GM23338 (cell line): Measurements from ENCODE around the gene SFPQ. TPM values are rescaled to one million over a fixed set of nuclear protein-coding genes. Genes with fewer than 3 reads are reported as not detected.

Source experiments
- ATAC-seq: fragments of 200-7000 bp; cut with Tn5 transposase; 3 replicates; pipeline ENCODE4 v1.9.1; 2020
- DNase-seq: peaks from one replicate; pipeline ENCODE4 v3.0.0-alpha.2; 2015; ENCODE audit warnings: low spot score
- H2AFZ ChIP-seq: fragments of 200-600 bp; sonication (generic); 2 replicates; pipeline ENCODE4 v1.8.0; 2016; ENCODE audit warnings: antibody characterized with exemption, mild to moderate bottlenecking, moderate library complexity
- H3F3A ChIP-seq: fragments of 200-600 bp; sonication (generic); replicated peaks from 2 replicates; pipeline ENCODE4 v1.8.0; 2017; ENCODE audit warnings: antibody characterized with exemption, mixed run types, low read depth
- H3K27ac ChIP-seq: fragments of 200-600 bp; sonication (generic); 2 replicates; pipeline ENCODE4 v1.6.1; 2016; ENCODE audit warnings: low read depth
- H3K27me3 ChIP-seq: fragments of 200-600 bp; sonication (generic); 2 replicates; pipeline ENCODE4 v1.8.0; 2016; ENCODE audit warnings: mild to moderate bottlenecking, mixed run types, moderate library complexity; ENCODE audit not compliant: insufficient read depth
- H3K36me3 ChIP-seq: fragments of 200-600 bp; sonication (generic); 2 replicates; pipeline ENCODE4 v1.8.0; 2016; ENCODE audit warnings: mild to moderate bottlenecking; ENCODE audit not compliant: insufficient read depth
- H3K4me1 ChIP-seq: fragments of 200-600 bp; sonication (generic); 2 replicates; pipeline ENCODE4 v1.8.0; 2016; ENCODE audit warnings: mild to moderate bottlenecking, moderate library complexity; ENCODE audit not compliant: insufficient read depth
- H3K4me2 ChIP-seq: fragments of 200-600 bp; sonication (generic); 2 replicates; pipeline ENCODE4 v1.7.1; 2017; ENCODE audit warnings: mixed run types
- H3K4me3 ChIP-seq: fragments of 200-600 bp; sonication (generic); 2 replicates; pipeline ENCODE4 v1.6.1; 2016; ENCODE audit warnings: mixed run types
- H3K79me2 ChIP-seq: fragments of 200-600 bp; sonication (generic); replicated peaks from 2 replicates; pipeline ENCODE4 v1.8.0; 2017; ENCODE audit warnings: mild to moderate bottlenecking; ENCODE audit not compliant: insufficient read depth
- H3K9me2 ChIP-seq: fragments of 200-600 bp; sonication (generic); 2 replicates; pipeline ENCODE4 v1.8.0; 2017; ENCODE audit not compliant: insufficient read depth
- H4K20me1 ChIP-seq: fragments of 200-600 bp; sonication (generic); replicated peaks from 2 replicates; pipeline ENCODE4 v1.8.0; 2017; ENCODE audit warnings: mild to moderate bottlenecking; ENCODE audit not compliant: insufficient read depth
- H3K27ac Mint-ChIP-seq: 2 replicates; pipeline ENCODE4 v1.8.0; 2020; ENCODE audit warnings: inconsistent platforms, mild to moderate bottlenecking, moderate library complexity, mixed read lengths
- H3K27me3 Mint-ChIP-seq: 3 replicates; pipeline ENCODE4 v1.8.0; 2022; ENCODE audit warnings: low read depth, mild to moderate bottlenecking, moderate library complexity, mixed read lengths, inconsistent platforms; ENCODE audit not compliant: insufficient read depth, poor library complexity
- H3K36me3 Mint-ChIP-seq: 3 replicates; pipeline ENCODE4 v1.8.0; 2021; ENCODE audit warnings: low read depth, mild to moderate bottlenecking, inconsistent platforms, moderate library complexity, mixed read lengths
- H3K4me1 Mint-ChIP-seq: 3 replicates; pipeline ENCODE4 v1.8.0; 2020; ENCODE audit warnings: mild to moderate bottlenecking, inconsistent platforms, mixed read lengths
- H3K4me3 Mint-ChIP-seq: 3 replicates; pipeline ENCODE4 v1.8.0; 2021; ENCODE audit warnings: moderate library complexity, mild to moderate bottlenecking, inconsistent platforms, mixed read lengths
- H3K9me3 Mint-ChIP-seq: 3 replicates; pipeline ENCODE4 v1.8.0; 2020; ENCODE audit warnings: moderate library complexity, mild to moderate bottlenecking, inconsistent platforms, mixed read lengths
- CREB1 ChIP-seq: fragments of 250-450 bp; sonication (Bioruptor Pico); IDR thresholded peaks from 2 replicates; pipeline ENCODE4 v1.5.0; 2020; ENCODE audit warnings: low read depth, mild to moderate bottlenecking, moderate library complexity
- CTCF ChIP-seq, 2 experiments: fragments of 200-600 bp in 1 of 2; sonication (generic) in 1 of 2; conservative IDR thresholded peaks; 2 replicates each; pipeline versions ENCODE4 v1.5.1 to v1.6.1; 2016 to 2017; ENCODE audit warnings: antibody characterized with exemption in 2 of 2, low read depth in 2 of 2, mild to moderate bottlenecking in 2 of 2, moderate library complexity in 1 of 2
- ETS1 ChIP-seq: IDR thresholded peaks from 2 replicates; pipeline ENCODE4 v1.6.1; 2016; ENCODE audit warnings: antibody characterized with exemption
- EZH2 ChIP-seq: fragments of 200-600 bp; sonication (generic); IDR thresholded peaks from one replicate; pipeline ENCODE4 v1.8.0; 2017; ENCODE audit warnings: antibody characterized with exemption, mild to moderate bottlenecking, low read depth; ENCODE audit not compliant: unreplicated experiment
- EZH2phosphoT487 ChIP-seq: fragments of 200-600 bp; sonication (generic); IDR thresholded peaks from one replicate; pipeline ENCODE4 v1.8.1; 2018; ENCODE audit warnings: antibody characterized with exemption; ENCODE audit not compliant: unreplicated experiment
- JUNB ChIP-seq: IDR thresholded peaks from one replicate; pipeline ENCODE4 v1.6.1; 2016; ENCODE audit warnings: antibody characterized with exemption; ENCODE audit not compliant: unreplicated experiment
- NANOG ChIP-seq: IDR thresholded peaks from 2 replicates; pipeline ENCODE4 v1.6.1; 2016; ENCODE audit warnings: antibody characterized with exemption, borderline replicate concordance
- POLR2AphosphoS5 ChIP-seq: IDR thresholded peaks from 2 replicates; pipeline ENCODE4 v1.6.1; 2016; ENCODE audit warnings: antibody characterized with exemption, low read depth
- STAT1 ChIP-seq: IDR thresholded peaks from one replicate; pipeline ENCODE4 v1.6.1; 2016; ENCODE audit warnings: antibody characterized with exemption; ENCODE audit not compliant: unreplicated experiment
- ZNF114 ChIP-seq: fragments of 250-450 bp; sonication (Bioruptor Pico); IDR thresholded peaks from 2 replicates; pipeline ENCODE4 v1.5.0; 2020; ENCODE audit warnings: mild to moderate bottlenecking, moderate library complexity
- ZNF331 ChIP-seq: fragments of 250-450 bp; sonication (Bioruptor Pico); IDR thresholded peaks from 2 replicates; pipeline ENCODE4 v1.5.0; 2020; ENCODE audit warnings: low read depth, mild to moderate bottlenecking, moderate library complexity
- ZNF462 ChIP-seq: fragments of 250-450 bp; sonication (Bioruptor Pico); IDR thresholded peaks from 2 replicates; pipeline ENCODE4 v1.5.0; 2020; ENCODE audit warnings: mild to moderate bottlenecking, moderate library complexity
- polyA plus RNA-seq: library from polyadenylated mRNA; unstranded; fragments of >200 nt; fragmentation: Nextera tagmentation; extraction: Ambion mirVana; gene quantifications from 2 replicates; pipeline ENCODE4 v1.2.1, GENCODE V29; 2016
- total RNA-seq: library from RNA; depleted of rRNA; stranded (reverse); fragments of >200 nt; shearing (Covaris generic); gene quantifications from 2 replicates; pipeline ENCODE4 v1.2.3, GENCODE V29; 2014
- TF ChIP-seq, protein P1 (sequence below): IDR thresholded peaks from one replicate; pipeline ENCODE4 v1.6.1; 2018; ENCODE audit warnings: antibody characterized with exemption; ENCODE audit not compliant: unreplicated experiment

Gene SFPQ
- total and polyA plus RNA-seq, 2 experiments from 2014 or later, result 258 to 352 TPM

DNA sequence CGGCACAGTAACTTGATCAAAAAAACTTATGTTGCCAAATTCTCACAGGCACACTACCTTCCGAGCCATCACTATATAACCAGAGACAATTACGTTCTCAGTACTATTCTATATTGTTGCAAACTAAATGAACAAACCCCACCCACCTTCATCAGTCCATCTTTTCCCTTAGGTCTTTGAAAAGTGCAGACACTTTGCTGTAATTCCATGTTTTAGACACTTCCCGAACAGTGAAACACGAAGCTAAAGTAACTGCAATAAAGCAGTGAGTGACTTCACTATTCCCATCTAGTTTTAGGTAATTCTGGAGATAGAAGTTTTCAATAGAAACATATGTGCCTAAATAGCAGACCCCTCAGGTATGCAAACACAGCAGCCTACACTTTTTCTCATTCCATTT, 7.7 kb downstream of the SFPQ start:
- Histone ChIP-seq H3K36me3 (peaks cover 99% of the 10 kb centered on the region), H4K20me1 (peaks cover 87% of the 10 kb centered on the region), H3K4me3 (no peak overlapping the region), H3K79me2 (peaks cover 100% of the 10 kb centered on the region), H3K9me2 (no peaks in the 10 kb centered on the region), H3K4me1 (no peaks in the 10 kb centered on the region; the same call in 1 of the 2 replicates), H3K27me3 (no peaks in the 10 kb centered on the region), H2AFZ (no peak overlapping the region), H3K27ac (no peak overlapping the region), H3K4me2 (no peak overlapping the region), H3F3A (peaks cover 65% of the 10 kb centered on the region)
- H3K9me3 Mint-ChIP-seq, result no peaks in the 10 kb centered on the region
- ATAC-seq (no peak), DNase-seq (no peak)
- H3K27me3 Mint-ChIP-seq, result peaks cover 16% of the 10 kb centered on the region
- TF ChIP-seq NANOG, result no peak
- TF ChIP-seq CREB1 (CRISPR knock-in tag), result no peak
- TF ChIP-seq ZNF462 (CRISPR knock-in tag), result no peak
- no peak for TF ChIP-seq EZH2
- no peak for TF ChIP-seq JUNB
- TF ChIP-seq, protein P1, sequence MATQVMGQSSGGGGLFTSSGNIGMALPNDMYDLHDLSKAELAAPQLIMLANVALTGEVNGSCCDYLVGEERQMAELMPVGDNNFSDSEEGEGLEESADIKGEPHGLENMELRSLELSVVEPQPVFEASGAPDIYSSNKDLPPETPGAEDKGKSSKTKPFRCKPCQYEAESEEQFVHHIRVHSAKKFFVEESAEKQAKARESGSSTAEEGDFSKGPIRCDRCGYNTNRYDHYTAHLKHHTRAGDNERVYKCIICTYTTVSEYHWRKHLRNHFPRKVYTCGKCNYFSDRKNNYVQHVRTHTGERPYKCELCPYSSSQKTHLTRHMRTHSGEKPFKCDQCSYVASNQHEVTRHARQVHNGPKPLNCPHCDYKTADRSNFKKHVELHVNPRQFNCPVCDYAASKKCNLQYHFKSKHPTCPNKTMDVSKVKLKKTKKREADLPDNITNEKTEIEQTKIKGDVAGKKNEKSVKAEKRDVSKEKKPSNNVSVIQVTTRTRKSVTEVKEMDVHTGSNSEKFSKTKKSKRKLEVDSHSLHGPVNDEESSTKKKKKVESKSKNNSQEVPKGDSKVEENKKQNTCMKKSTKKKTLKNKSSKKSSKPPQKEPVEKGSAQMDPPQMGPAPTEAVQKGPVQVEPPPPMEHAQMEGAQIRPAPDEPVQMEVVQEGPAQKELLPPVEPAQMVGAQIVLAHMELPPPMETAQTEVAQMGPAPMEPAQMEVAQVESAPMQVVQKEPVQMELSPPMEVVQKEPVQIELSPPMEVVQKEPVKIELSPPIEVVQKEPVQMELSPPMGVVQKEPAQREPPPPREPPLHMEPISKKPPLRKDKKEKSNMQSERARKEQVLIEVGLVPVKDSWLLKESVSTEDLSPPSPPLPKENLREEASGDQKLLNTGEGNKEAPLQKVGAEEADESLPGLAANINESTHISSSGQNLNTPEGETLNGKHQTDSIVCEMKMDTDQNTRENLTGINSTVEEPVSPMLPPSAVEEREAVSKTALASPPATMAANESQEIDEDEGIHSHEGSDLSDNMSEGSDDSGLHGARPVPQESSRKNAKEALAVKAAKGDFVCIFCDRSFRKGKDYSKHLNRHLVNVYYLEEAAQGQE, result no peak
- TF ChIP-seq ZNF114 (CRISPR knock-in tag), result no peak
- TF ChIP-seq ZNF331 (CRISPR knock-in tag), result no peak
- TF ChIP-seq EZH2phosphoT487, result no peak
- TF ChIP-seq ETS1, result no peak
- TF ChIP-seq POLR2AphosphoS5, result no peak
- TF ChIP-seq CTCF (conservative IDR thresholded peaks at IDR 0.05; ENCODE audit: low read depth in 2 of 2), result no peak
- no peak for TF ChIP-seq STAT1
- H3K36me3 Mint-ChIP-seq, result peaks cover 100% of the 10 kb centered on the region
- no peak overlapping the region for H3K27ac Mint-ChIP-seq
- H3K4me3 Mint-ChIP-seq, result no peak overlapping the region
- peaks cover 47% of the 10 kb centered on the region for H3K4me1 Mint-ChIP-seq
